CD4-positive, CD25-positive, alpha-beta regulatory T cell (primary cell): Measurements from ENCODE around the gene ORAI1. TPM values are rescaled to one million over a fixed set of nuclear protein-coding genes. Genes with fewer than 3 reads are reported as not detected.

ENCODE experiments used
- ATAC-seq, 2 donors: fragments of 150-1000 bp; cut with Tn5 transposase; one replicate each; pipeline ENCODE4 v1.10.0; 2021; ENCODE audit warnings: low read depth in 2 of 2, moderate number of reproducible peaks in 2 of 2, moderate library complexity in 1 of 2
- DNase-seq, 3 donors: peaks; one replicate each; pipeline versions ENCODE4 v3.0.0 to v3.0.0-alpha.2; 2012 to 2022; ENCODE audit warnings: mixed read lengths in 1 of 3
- H3K27ac ChIP-seq: one replicate; pipeline ENCODE4 v1.7.0; 2013; ENCODE audit warnings: mild to moderate bottlenecking, low read length; ENCODE audit not compliant: insufficient read depth, poor library complexity, severe bottlenecking
- H3K27me3 ChIP-seq: one replicate; pipeline ENCODE4 v1.7.0; 2013; ENCODE audit warnings: low read length; ENCODE audit not compliant: control insufficient read depth, insufficient read depth
- H3K36me3 ChIP-seq: one replicate; pipeline ENCODE4 v1.7.0; 2013; ENCODE audit warnings: mild to moderate bottlenecking, low read length, moderate library complexity; ENCODE audit not compliant: control insufficient read depth, insufficient read depth
- H3K4me1 ChIP-seq: 2 replicates; pipeline ENCODE4 v1.7.0; 2013; ENCODE audit warnings: mild to moderate bottlenecking, low read length; ENCODE audit not compliant: insufficient read depth, control insufficient read depth, poor library complexity, severe bottlenecking
- H3K4me3 ChIP-seq: one replicate; pipeline ENCODE4 v1.7.0; 2013; ENCODE audit warnings: low read depth, mild to moderate bottlenecking, low read length, moderate library complexity
- H3K9me3 ChIP-seq, 2 experiments: 1 replicate in 1 of 2; 2 replicates in 1 of 2; pipeline ENCODE4 v1.7.0; 2013; ENCODE audit warnings: low read length in 2 of 2, mild to moderate bottlenecking in 1 of 2, moderate library complexity in 1 of 2; ENCODE audit not compliant: control insufficient read depth in 2 of 2
- H3K27ac Mint-ChIP-seq, 3 donors: one replicate each; pipeline ENCODE4 v1.8.0; 2020 to 2022; ENCODE audit warnings: mild to moderate bottlenecking in 3 of 3, mixed read lengths in 3 of 3, moderate library complexity in 2 of 3
- H3K27me3 Mint-ChIP-seq: one replicate; pipeline ENCODE4 v1.8.0; 2022; ENCODE audit warnings: mild to moderate bottlenecking, mixed read lengths
- H3K36me3 Mint-ChIP-seq: one replicate; pipeline ENCODE4 v1.8.0; 2020; ENCODE audit warnings: mixed read lengths
- H3K4me1 Mint-ChIP-seq, 4 donors: one replicate each; pipeline ENCODE4 v1.8.0; 2020 to 2022; ENCODE audit warnings: mixed read lengths in 4 of 4, mild to moderate bottlenecking in 1 of 4
- H3K4me3 Mint-ChIP-seq, 4 donors: one replicate each; pipeline ENCODE4 v1.8.0; 2020 to 2022; ENCODE audit warnings: mild to moderate bottlenecking in 4 of 4, mixed read lengths in 4 of 4, moderate library complexity in 3 of 4
- H3K9me3 Mint-ChIP-seq, 7 donors: one replicate each; pipeline ENCODE4 v1.8.0; 2020 to 2022; ENCODE audit warnings: mixed read lengths in 7 of 7, mild to moderate bottlenecking in 3 of 7, moderate library complexity in 2 of 7
- polyA plus RNA-seq, 4 donors: library from polyadenylated mRNA; unstranded; fragments of 300-500 nt; fragmentation: Illumina TruSeq; gene quantifications; one replicate each; pipeline ENCODE4 v1.2.3, GENCODE V29; 2021
- total RNA-seq: library from RNA; stranded (reverse); gene quantifications from one replicate; pipeline ENCODE4 v1.2.3, GENCODE V29; 2022

ORAI1 gene
- total and polyA plus RNA-seq, 5 donors from 2014 or later, result 53.5 to 181 (median 168) TPM

DNA sequence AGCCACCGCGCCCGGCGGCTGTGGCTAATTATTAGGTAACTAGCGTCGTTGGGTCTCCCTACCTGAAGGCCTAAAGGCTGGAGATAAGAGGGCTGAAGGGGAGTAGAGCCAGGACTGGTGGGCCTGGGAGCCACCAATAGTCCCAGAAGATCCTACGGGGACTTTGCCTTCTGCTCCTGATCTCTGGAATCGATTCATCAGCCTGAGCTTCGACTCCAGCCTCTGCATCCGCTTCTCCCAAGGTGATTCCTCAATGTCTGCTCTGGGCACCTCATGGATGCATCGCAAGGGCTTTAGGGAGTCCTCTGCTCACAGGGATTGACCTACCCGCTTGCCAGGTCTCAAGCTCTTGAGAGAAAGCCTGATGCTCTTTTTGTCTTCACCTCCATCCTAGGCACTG lies 30.8 kb upstream of the ORAI1 start:
- ATAC-seq (no peak), DNase-seq (no peak)
- H3K27me3 ChIP-seq, result no peaks in the 10 kb centered on the region
- Mint-ChIP-seq H3K9me3 (peaks cover 0 to 2% (median 0%) of the 10 kb centered on the region in 7 donors), H3K27ac (peak overlapping the region in 2 of 3 donors; percentile 54 to 74), H3K4me1 (peaks cover 16 to 39% (median 27%) of the 10 kb centered on the region in 4 donors), H3K36me3 (peaks cover 11% of the 10 kb centered on the region), H3K27me3 (peaks cover 9% of the 10 kb centered on the region), H3K4me3 (no peak overlapping the region)
- no peaks in the 10 kb centered on the region for H3K36me3 ChIP-seq
- no peak overlapping the region for H3K4me3 ChIP-seq
- H3K4me1 ChIP-seq, result peaks cover 23% of the 10 kb centered on the region
- no peaks in the 10 kb centered on the region for H3K9me3 ChIP-seq
- no peak overlapping the region for H3K27ac ChIP-seq

DNA sequence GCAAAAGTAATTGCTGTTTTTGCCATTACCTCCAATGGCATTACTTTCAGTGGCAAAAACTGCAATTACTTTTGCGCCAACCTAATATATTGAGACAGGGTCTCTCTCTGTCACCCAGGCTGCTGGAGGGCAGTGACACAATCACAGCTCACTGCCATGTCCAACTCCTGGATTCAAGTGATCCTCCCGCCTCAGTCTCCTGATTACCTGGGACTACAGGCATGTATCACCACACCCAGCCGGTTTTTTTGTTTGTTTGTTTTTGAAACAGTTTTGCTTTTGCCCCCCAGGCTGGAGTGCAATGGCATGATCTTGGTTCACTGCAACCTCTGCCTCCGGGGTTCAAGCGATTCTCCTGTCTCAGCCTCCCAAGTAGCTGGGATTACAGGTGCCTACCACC lies 29.8 kb upstream of the ORAI1 start:
- H3K27ac ChIP-seq, result no peak overlapping the region
- DNase-seq (no peak), ATAC-seq (no peak)
- no peaks in the 10 kb centered on the region for H3K36me3 ChIP-seq
- peaks cover 10 to 30% (median 18%) of the 10 kb centered on the region in 4 donors for H3K4me1 Mint-ChIP-seq
- no peak overlapping the region for H3K27ac Mint-ChIP-seq
- H3K4me1 ChIP-seq, result peaks cover 14% of the 10 kb centered on the region
- no peaks in the 10 kb centered on the region for H3K9me3 ChIP-seq
- H3K4me3 ChIP-seq, result no peak overlapping the region
- H3K9me3 Mint-ChIP-seq, result peaks cover 0 to 2% (median 0%) of the 10 kb centered on the region in 7 donors
- peaks cover 4% of the 10 kb centered on the region for H3K27me3 Mint-ChIP-seq
- H3K4me3 Mint-ChIP-seq, result no peak overlapping the region
- H3K36me3 Mint-ChIP-seq, result peaks cover 11% of the 10 kb centered on the region
- no peaks in the 10 kb centered on the region for H3K27me3 ChIP-seq

DNA sequence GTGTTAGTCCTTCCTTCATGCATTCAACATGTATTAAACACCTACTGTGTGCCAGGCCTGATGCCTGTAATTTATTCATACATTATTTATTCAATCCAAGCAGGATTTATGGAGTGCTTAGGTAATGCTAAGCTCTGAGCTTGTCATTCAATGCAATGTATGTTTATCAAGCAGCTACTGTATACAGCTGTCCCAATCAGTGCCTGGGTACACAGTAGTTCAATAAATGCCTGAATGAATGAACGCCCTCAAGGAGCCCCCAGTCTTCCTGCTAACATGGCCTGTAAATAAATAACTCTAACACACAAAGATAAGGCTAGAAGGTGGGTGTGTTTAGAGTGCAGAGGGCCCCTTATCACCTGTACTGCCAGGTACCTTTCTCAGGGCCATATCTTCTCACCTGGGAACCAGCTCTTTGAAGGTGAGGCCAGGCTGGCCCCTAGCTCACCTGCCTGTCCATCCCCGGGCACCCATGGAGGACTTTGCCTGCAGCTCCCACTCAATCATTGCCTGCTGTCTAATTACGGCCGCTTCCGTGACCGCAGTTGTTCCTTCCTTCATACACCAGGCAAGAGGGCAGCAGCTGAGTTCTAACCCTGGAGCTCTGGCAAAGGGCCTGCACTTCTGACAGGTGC lies 25.5 kb upstream of the ORAI1 start:
- H3K9me3 Mint-ChIP-seq, result peaks cover 0 to 1% (median 0%) of the 10 kb centered on the region in 7 donors
- H3K27ac Mint-ChIP-seq, result peak overlapping the region in 1 of 3 donors; percentile 44
- peaks cover 5 to 11% (median 8%) of the 10 kb centered on the region in 4 donors for H3K4me1 Mint-ChIP-seq

DNA sequence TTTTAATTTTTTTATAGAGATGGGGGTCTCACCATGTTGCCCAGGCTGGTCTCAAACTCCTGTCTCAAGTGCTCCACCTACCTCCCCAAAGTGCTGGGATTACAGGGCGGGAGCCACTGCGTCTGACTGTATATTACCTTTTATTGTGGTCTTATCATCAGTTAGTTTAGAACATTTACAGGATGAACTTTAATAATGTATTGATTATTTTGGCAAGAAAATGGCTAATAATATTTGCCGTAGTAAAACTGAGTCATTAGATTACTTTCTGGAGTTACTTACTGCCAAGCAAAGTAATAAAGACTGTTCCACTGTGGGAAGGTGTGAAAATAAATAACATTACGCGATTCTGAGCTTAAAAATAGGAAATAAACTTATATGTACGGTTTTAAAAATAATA lies 23.6 kb upstream of the ORAI1 start:
- H3K4me3 ChIP-seq, result no peak overlapping the region
- Mint-ChIP-seq H3K4me3 (no peak overlapping the region), H3K27me3 (no peaks in the 10 kb centered on the region), H3K9me3 (peaks cover 0 to 1% (median 0%) of the 10 kb centered on the region in 7 donors), H3K27ac (no peak overlapping the region), H3K4me1 (peaks cover 5 to 9% (median 8%) of the 10 kb centered on the region in 4 donors), H3K36me3 (no peaks in the 10 kb centered on the region)
- H3K9me3 ChIP-seq, result no peaks in the 10 kb centered on the region
- H3K36me3 ChIP-seq, result no peaks in the 10 kb centered on the region
- no peaks in the 10 kb centered on the region for H3K27me3 ChIP-seq
- ATAC-seq, result no peak
- H3K4me1 ChIP-seq, result peaks cover 6% of the 10 kb centered on the region
- H3K27ac ChIP-seq, result no peak overlapping the region
- DNase-seq, result no peak

More for the DNA sequence above, 25.5 kb upstream of the ORAI1 start:
- no peak overlapping the region for H3K4me3 ChIP-seq
- no peaks in the 10 kb centered on the region for H3K36me3 ChIP-seq
- H3K4me1 ChIP-seq, result peaks cover 6% of the 10 kb centered on the region
- no peaks in the 10 kb centered on the region for H3K9me3 ChIP-seq
- H3K27me3 Mint-ChIP-seq, result no peaks in the 10 kb centered on the region
- H3K4me3 Mint-ChIP-seq, result no peak overlapping the region
- ATAC-seq (no peak), DNase-seq (no peak)
- no peak overlapping the region for H3K27ac ChIP-seq
- H3K36me3 Mint-ChIP-seq, result peaks cover 2% of the 10 kb centered on the region
- H3K27me3 ChIP-seq, result no peaks in the 10 kb centered on the region

GRCh38 chr12:121603581-121603980 lies 22.7 kb upstream of the ORAI1 start:
- Histone ChIP-seq H3K27ac (no peak overlapping the region), H3K4me1 (peaks cover 2% of the 10 kb centered on the region), H3K36me3 (no peaks in the 10 kb centered on the region), H3K4me3 (no peak overlapping the region), H3K27me3 (no peaks in the 10 kb centered on the region), H3K9me3 (no peaks in the 10 kb centered on the region)
- Mint-ChIP-seq H3K4me1 (peaks cover 3 to 8% (median 6%) of the 10 kb centered on the region in 4 donors), H3K4me3 (no peak overlapping the region), H3K9me3 (peaks cover 0 to 1% (median 0%) of the 10 kb centered on the region in 7 donors), H3K36me3 (no peaks in the 10 kb centered on the region), H3K27ac (no peak overlapping the region), H3K27me3 (no peaks in the 10 kb centered on the region)
- DNase-seq, result no peak
- no peak for ATAC-seq

DNA sequence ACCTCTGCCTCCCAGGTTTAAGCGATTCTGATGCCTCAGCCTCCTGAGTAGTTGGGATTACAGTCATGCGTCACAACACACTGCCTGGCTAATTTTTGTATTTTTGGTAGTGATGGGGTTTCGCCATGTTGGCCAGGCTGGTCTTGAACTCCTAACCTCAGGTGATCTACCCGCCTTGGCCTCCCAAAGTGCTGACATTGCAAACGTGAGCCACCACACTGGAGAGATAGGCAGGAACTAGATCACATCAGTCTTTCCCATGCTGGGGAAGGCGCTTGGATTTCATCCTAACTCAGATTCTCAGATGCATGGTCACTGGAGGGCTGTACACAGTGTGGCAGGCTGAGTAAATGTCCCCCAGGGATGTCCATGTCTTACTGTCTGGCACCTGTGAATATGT lies 18.0 kb upstream of the ORAI1 start:
- peaks cover 0 to 1% (median 0%) of the 10 kb centered on the region in 7 donors for H3K9me3 Mint-ChIP-seq
- Histone ChIP-seq H3K4me1 (no peaks in the 10 kb centered on the region), H3K9me3 (no peaks in the 10 kb centered on the region), H3K4me3 (no peak overlapping the region), H3K27me3 (no peaks in the 10 kb centered on the region), H3K36me3 (no peaks in the 10 kb centered on the region), H3K27ac (no peak overlapping the region)
- H3K27me3 Mint-ChIP-seq, result no peaks in the 10 kb centered on the region
- no peak overlapping the region for H3K4me3 Mint-ChIP-seq
- H3K36me3 Mint-ChIP-seq, result no peaks in the 10 kb centered on the region
- peak overlapping the region in 2 of 3 donors; percentile 72 to 74 for H3K27ac Mint-ChIP-seq
- DNase-seq, result no peak
- ATAC-seq, result no peak
- H3K4me1 Mint-ChIP-seq, result peaks cover 0 to 4% (median under 1%) of the 10 kb centered on the region in 4 donors

- H3K27ac Mint-ChIP-seq, result peak overlapping the region in 2 of 3 donors; percentile 62
- Histone ChIP-seq H3K4me1 (no peaks in the 10 kb centered on the region), H3K27me3 (no peaks in the 10 kb centered on the region), H3K4me3 (no peak overlapping the region), H3K36me3 (no peaks in the 10 kb centered on the region), H3K27ac (no peak overlapping the region), H3K9me3 (no peaks in the 10 kb centered on the region)
- peaks cover 4% of the 10 kb centered on the region for H3K27me3 Mint-ChIP-seq
- no peak overlapping the region for H3K4me3 Mint-ChIP-seq
- peaks cover 0 to 13% (median 3%) of the 10 kb centered on the region in 4 donors for H3K4me1 Mint-ChIP-seq
- ATAC-seq (no peak), DNase-seq (no peak)
- H3K9me3 Mint-ChIP-seq, result no peaks in the 10 kb centered on the region
- no peaks in the 10 kb centered on the region for H3K36me3 Mint-ChIP-seq
These were observed 15.8 kb upstream of the ORAI1 start for GRCh38 chr12:121610239-121611149.
